Cardiac muscle cell (in vitro differentiated cells and primary cell): Measurements from ENCODE around the gene GDF10. TPM values are rescaled to one million over a fixed set of nuclear protein-coding genes. Genes with fewer than 3 reads are reported as not detected.

Source experiments
- DNase-seq, 2 donors: peaks; one replicate each; pipeline versions ENCODE4 v3.0.0 to v3.0.0-alpha.2; 2010 to 2017; ENCODE audit warnings: low read depth in 1 of 2, low spot score in 1 of 2
- H3K27ac ChIP-seq: fragments of 200-600 bp; sonication (generic); 2 replicates; pipeline ENCODE4 v1.5.1; 2016
- H3K27me3 ChIP-seq: fragments of 200-600 bp; sonication (generic); 2 replicates; pipeline ENCODE4 v1.6.0; 2016; ENCODE audit warnings: control low read depth
- H3K36me3 ChIP-seq: fragments of 200-600 bp; sonication (generic); 2 replicates; pipeline ENCODE4 v1.5.1; 2016; ENCODE audit warnings: control low read depth
- H3K4me1 ChIP-seq: fragments of 200-600 bp; sonication (generic); 2 replicates; pipeline ENCODE4 v1.8.1; 2017; ENCODE audit warnings: low read depth, mild to moderate bottlenecking, mixed run types
- H3K4me3 ChIP-seq: fragments of 200-600 bp; sonication (generic); 2 replicates; pipeline ENCODE4 v1.5.1; 2016; ENCODE audit warnings: mild to moderate bottlenecking
- H3K9me3 ChIP-seq: fragments of 200-600 bp; sonication (generic); 2 replicates; pipeline ENCODE4 v1.5.1; 2017; ENCODE audit warnings: low read depth, mild to moderate bottlenecking, control low read depth
- polyA plus RNA-seq: library from polyadenylated mRNA; unstranded; fragments of >200 nt; fragmentation: Nextera tagmentation; extraction: Ambion mirVana; gene quantifications from 2 replicates; pipeline ENCODE4 v1.2.1, GENCODE V29; 2016
- total RNA-seq: library from RNA; depleted of rRNA; stranded (reverse); fragments of >200 nt; gene quantifications from 2 replicates; pipeline ENCODE4 v1.2.3, GENCODE V29; 2016
- TF ChIP-seq, protein P1 (sequence below): IDR thresholded peaks from 2 replicates; pipeline ENCODE4 v1.5.1; 2012; ENCODE audit warnings: low read depth, mild to moderate bottlenecking, low read length

GDF10 gene
- total and polyA plus RNA-seq, 2 experiments from 2014 or later: 3.8 to 4.0 TPM

DNA sequence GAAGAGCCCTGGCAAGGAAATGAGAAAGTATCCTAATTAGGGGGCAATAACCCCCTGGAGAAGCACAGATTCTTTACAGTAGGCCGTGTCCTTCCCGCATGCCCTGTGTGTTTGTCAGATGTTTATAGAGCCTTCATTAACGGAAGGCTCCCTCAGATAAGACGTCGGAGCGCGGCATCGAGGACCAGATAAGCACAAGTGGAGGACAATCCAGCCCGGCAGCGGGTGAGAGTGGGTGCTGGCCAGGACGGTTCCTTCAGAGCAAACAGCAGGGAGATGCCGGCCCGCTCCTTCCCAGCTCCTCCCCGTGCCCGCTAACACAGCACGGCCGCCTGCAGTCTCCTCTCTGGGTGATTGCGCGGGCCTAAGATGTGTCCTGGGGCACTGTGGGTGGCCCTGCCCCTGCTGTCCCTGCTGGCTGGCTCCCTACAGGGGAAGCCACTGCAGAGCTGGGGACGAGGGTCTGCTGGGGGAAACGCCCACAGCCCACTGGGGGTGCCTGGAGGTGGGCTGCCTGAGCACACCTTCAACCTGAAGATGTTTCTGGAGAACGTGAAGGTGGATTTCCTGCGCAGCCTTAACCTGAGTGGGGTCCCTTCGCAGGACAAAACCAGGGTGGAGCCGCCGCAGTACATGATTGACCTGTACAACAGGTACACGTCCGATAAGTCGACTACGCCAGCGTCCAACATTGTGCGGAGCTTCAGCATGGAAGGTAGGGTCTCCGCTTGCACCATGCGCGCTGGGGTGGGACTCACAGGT lies 22.5 kb downstream of the GDF10 start, which contains the start of gene GDF2:
TSS of gene GDF2 (plus strand) at position 155 of the 762 bp plus-strand sequence. CDS start at position 370, 215 bp downstream.
- no peak within 1 kb of the TSS for H3K4me3 ChIP-seq
- peak within 1 kb of the TSS; percentile 29 for H3K27ac ChIP-seq
- TF ChIP-seq, protein P1, sequence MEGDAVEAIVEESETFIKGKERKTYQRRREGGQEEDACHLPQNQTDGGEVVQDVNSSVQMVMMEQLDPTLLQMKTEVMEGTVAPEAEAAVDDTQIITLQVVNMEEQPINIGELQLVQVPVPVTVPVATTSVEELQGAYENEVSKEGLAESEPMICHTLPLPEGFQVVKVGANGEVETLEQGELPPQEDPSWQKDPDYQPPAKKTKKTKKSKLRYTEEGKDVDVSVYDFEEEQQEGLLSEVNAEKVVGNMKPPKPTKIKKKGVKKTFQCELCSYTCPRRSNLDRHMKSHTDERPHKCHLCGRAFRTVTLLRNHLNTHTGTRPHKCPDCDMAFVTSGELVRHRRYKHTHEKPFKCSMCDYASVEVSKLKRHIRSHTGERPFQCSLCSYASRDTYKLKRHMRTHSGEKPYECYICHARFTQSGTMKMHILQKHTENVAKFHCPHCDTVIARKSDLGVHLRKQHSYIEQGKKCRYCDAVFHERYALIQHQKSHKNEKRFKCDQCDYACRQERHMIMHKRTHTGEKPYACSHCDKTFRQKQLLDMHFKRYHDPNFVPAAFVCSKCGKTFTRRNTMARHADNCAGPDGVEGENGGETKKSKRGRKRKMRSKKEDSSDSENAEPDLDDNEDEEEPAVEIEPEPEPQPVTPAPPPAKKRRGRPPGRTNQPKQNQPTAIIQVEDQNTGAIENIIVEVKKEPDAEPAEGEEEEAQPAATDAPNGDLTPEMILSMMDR: no peak
- peaks cover 50% of the 10 kb centered on the region for H3K4me1 ChIP-seq
- DNase-seq: peak in 1 of 2 donors; percentile 30
- H3K9me3 ChIP-seq: no peaks in the 10 kb centered on the region
- no peaks in the 10 kb centered on the region for H3K36me3 ChIP-seq
- H3K27me3 ChIP-seq: no peaks in the 10 kb centered on the region

- TF ChIP-seq, protein P1: no peak
- Histone ChIP-seq H3K27me3 (no peaks in the 10 kb centered on the region), H3K27ac (peak overlapping the region; percentile 24), H3K4me1 (peaks cover 51% of the 10 kb centered on the region), H3K4me3 (no peak overlapping the region), H3K9me3 (no peaks in the 10 kb centered on the region), H3K36me3 (no peaks in the 10 kb centered on the region)
- DNase-seq: no peak
Observed at GRCh38 chr10:47323087-47323486, 23.1 kb downstream of the GDF10 start.

GRCh38 chr10:47323636-47324296 lies 23.8 kb downstream of the GDF10 start:
- peaks cover 51% of the 10 kb centered on the region for H3K4me1 ChIP-seq
- H3K36me3 ChIP-seq: no peaks in the 10 kb centered on the region
- TF ChIP-seq, protein P1: no peak
- DNase-seq: peak in 1 of 2 donors; percentile 46
- no peaks in the 10 kb centered on the region for H3K27me3 ChIP-seq
- H3K9me3 ChIP-seq: no peaks in the 10 kb centered on the region
- peak overlapping the region; percentile 24 for H3K27ac ChIP-seq
- no peak overlapping the region for H3K4me3 ChIP-seq

DNA sequence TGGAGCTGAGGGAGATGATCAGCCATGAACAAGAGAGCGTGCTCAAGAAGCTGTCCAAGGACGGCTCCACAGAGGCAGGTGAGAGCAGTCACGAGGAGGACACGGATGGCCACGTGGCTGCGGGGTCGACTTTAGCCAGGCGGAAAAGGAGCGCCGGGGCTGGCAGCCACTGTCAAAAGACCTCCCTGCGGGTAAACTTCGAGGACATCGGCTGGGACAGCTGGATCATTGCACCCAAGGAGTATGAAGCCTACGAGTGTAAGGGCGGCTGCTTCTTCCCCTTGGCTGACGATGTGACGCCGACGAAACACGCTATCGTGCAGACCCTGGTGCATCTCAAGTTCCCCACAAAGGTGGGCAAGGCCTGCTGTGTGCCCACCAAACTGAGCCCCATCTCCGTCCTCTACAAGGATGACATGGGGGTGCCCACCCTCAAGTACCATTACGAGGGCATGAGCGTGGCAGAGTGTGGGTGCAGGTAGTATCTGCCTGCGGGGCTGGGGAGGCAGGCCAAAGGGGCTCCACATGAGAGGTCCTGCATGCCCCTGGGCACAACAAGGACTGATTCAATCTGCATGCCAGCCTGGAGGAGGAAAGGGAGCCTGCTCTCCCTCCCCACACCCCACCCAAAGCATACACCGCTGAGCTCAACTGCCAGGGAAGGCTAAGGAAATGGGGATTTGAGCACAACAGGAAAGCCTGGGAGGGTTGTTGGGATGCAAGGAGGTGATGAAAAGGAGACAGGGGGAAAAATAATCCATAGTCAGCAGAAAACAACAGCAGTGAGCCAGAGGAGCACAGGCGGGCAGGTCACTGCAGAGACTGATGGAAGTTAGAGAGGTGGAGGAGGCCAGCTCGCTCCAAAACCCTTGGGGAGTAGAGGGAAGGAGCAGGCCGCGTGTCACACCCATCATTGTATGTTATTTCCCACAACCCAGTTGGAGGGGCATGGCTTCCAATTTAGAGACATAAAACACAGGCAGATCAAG lies 25.6 kb downstream of the GDF10 start:
- Histone ChIP-seq H3K36me3 (no peaks in the 10 kb centered on the region), H3K27me3 (no peaks in the 10 kb centered on the region), H3K4me1 (peaks cover 48% of the 10 kb centered on the region), H3K4me3 (no peak overlapping the region), H3K27ac (peak overlapping the region; percentile 74), H3K9me3 (no peaks in the 10 kb centered on the region)
- TF ChIP-seq, protein P1: no peak
- DNase-seq: no peak

DNA sequence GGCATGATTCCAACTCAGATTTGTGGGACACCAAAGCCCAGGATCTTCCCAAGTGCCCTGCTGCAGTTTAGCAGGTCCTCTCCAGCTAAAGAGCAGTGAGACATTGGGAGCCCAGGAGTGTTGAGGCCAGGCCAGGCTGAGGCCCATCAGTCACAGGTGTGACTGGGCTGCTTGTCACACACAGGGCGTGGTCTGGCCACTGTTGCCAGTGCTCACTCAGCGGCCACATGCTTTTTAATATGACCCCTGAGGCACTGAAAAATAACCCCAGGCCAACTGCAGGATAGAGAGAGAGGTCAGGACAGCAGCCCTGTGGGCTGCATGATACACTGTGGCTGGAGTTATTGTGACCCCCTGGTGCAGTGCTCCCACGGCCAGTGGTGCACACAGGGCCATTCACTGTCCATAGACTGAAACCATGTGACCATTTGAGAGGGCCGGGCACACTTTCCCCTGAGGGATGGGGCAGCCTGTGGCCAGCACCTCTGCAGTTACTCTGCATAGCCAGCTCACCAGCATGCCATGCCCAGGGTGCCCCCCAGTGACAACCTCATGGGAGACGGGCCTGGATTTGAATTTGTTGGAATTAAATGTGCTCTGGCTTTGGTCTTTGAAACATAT lies 26.4 kb downstream of the GDF10 start:
- no peaks in the 10 kb centered on the region for H3K27me3 ChIP-seq
- no peak for DNase-seq
- H3K27ac ChIP-seq: peak overlapping the region; percentile 74
- H3K9me3 ChIP-seq: no peaks in the 10 kb centered on the region
- TF ChIP-seq, protein P1: no peak
- H3K4me1 ChIP-seq: peaks cover 40% of the 10 kb centered on the region
- H3K4me3 ChIP-seq: no peak overlapping the region
- H3K36me3 ChIP-seq: no peaks in the 10 kb centered on the region
